Esophagus squamous epithelium (tissue), 4 donors: ENCODE results near the gene CDH24.

ENCODE experiments used
- CTCF ChIP-seq, 6 experiments: fragments of 450-650 bp in 4 of 6; fragments of 200-600 bp in 2 of 6; sonication (generic) in 2 of 6; IDR thresholded peaks; one replicate each; pipeline ENCODE4 v1.5.1; 2016 to 2019; ENCODE audit warnings: antibody characterized with exemption in 6 of 6, mild to moderate bottlenecking in 4 of 6, moderate library complexity in 4 of 6
- POLR2A ChIP-seq, 4 donors: fragments of 450-650 bp; IDR thresholded peaks; one replicate each; pipeline ENCODE4 v1.6.1; 2017; ENCODE audit warnings: antibody characterized with exemption in 4 of 4, mild to moderate bottlenecking in 4 of 4, moderate library complexity in 3 of 4

GRCh38 chr14:23043754-23044153, 13.6 kb downstream of the CDH24 start:
- TF ChIP-seq CTCF (IDR thresholded peaks at IDR 0.05) (no peak), POLR2A (IDR thresholded peaks at IDR 0.05) (no peak)
